Fibroblast of skin of right biceps (primary cell): ENCODE data around the gene RELL2.

Source experiments
- DNase-seq: peaks from one replicate; pipeline ENCODE4 v3.0.0-alpha.2; 2013

Gene RELL2

DNA sequence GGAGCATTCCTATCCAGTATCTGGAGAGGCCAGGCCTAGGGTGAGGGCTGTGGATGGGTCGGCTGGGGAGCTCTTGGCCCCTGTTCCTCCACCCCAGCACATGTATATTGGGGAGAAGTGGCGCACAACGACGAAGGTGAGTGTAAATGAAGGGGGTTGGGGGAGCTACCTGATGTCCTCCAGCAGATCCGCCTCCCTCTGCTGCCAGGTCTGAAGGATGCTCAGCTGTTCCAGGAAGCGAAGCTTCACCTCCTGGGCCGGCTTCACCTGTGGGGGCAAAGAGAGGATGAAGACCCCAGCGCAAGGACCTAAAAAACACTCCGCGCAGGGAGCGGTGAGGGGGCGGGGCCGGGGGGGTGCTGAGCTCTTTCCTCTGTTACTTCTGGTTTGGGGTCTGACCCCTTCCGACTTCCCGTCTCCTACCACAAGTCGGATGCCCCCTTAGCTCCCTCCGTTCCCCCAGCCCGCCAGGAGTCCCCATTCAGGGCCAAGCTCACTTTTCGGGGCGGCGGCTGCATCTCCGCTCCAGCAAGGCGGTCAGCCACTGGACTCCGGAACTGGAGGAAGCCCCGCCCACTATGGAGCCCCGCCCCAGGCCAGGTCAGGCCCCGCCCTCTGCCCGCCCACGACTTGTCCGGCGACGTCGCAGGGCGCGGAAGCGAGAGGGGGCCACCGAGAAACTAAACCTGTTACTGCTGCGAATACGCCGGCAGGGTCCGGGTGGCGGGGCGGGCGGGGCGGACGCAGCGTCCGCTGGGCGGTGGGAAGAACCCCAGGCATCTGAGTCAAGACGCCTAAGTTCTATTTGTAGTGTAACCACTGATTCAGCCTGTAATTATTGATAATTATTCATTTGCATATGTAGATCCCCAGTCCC is 14.3 kb downstream of the RELL2 start, which contains the start of gene FCHSD1:
Gene FCHSD1 (minus strand): TSS at position 568 of the 877 bp plus-strand sequence. CDS start 50 bp downstream, at position 518.
- DNase-seq, result peak; percentile 72

DNA sequence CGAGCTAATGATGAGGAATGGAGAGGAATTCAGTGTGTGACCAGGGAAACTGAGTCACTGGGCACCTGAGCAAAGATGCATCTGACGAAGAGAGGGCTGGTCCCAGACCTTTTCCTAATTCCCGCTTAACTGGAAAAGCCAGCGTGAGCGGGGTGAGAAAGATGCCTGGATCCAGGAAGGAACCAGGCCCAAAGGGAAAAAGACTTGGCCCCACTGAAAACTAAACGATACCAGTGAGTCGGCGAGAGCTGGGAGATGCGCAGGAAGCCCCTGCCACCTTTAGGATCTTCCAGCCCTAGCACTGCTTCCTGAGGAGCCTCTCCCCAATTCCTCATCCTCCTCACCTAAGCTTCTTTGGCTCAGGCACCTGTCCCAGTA is 14.9 kb downstream of the RELL2 start:
- no peak for DNase-seq

DNA sequence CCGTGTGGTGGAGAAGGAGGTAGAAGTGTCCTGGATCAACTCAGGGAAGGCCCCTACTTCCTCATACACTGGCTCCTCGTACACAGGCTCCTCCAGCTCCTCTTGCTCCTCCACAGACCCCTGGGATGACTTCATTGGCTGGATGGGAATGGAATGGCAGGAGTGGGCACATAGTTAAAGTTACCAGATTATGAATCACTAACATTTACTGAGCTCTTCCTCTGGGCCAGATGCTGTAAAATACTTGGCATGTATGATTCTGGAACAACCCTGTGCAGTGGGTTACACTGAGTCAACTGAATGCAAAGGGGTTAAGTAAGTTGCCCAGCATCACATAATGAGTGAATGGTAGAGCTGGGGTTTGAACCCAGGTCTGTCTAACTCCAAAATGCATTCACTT is 17.5 kb downstream of the RELL2 start:
- DNase-seq, result peak; percentile 91

DNA sequence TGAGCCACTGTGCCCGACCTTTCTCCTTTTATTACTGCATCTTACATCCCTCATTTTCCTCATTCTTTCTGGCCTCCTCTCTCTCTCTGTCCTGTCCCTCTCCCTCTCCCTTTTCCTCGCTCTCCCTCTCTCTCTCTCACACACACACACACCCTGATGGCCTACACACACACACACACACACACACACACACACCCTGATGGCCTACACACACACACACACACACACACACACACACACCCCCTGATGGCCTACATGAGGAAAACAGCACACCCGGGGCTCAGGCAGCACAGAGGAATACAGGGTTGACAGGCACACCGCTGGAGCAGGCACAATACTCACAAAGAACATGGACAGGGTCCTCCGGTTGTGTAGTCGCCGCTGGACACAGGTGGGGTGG is 18.2 kb downstream of the RELL2 start:
- no peak for DNase-seq

DNA sequence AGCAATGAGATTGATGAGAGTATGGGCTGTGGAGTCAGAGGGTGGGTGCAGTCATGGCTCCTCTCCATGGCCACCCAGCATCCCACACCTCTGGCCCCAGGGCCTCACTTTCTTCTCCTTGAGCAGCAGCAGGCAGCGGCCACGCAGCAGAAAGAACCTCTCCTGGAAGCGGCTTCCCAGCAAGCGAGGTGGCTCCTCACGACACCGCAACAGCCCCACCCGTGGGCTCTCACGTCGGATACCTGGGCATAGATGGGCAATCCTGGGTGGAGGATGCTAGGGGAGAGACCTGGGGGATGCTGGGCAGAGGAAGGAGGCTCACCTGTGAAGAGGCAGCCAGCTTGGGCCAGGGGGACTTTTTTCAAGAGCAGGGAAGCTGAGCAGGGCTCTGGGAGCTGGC is 19.6 kb downstream of the RELL2 start:
- DNase-seq, result no peak

DNA sequence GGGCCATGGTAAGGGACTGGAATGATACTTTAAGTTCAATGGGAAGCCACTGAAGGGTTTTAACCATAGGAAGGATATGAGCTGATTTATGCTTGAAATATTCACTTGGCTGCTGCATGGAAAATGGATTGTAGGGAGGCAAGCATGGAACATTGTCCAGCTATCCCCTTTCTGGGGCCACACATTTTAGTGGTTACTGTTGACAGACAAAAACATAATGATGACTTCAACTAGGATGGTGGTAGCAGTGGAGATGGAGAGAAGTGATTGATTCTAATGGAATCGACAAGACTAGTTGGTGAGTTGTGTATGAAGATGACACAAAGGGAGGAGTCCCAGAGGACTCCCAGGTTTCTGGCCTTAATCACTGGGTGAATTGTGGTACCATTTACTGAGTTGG is 20.6 kb downstream of the RELL2 start:
- peak; percentile 58 for DNase-seq

DNA sequence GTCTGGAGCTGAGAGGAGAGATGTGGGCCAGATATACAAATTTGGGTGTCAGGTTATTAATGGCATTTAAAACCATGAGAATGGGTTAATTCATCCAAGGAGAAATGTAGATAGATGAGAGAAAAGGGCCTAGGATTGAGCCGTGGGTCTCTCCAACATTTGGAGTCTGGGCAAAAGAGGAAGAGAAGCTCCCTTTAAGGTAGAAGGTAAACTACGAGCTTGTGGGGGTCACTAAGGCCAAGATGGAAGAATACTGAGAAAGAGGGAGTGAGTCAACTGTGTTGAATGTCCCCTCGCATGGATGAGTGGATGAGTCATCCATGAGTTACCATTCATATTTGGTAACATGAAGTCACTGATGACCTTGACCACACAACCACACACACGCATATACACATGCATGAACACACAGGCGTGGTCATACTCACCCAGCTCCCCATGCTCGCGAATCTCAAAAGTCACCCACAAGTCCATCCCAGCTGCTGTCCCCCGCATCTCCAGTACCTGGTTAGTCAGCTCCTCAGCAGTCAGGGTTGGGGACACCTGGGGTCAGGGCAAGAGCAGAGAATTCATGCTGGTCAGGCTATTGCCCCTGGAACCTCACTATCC is 21.2 kb downstream of the RELL2 start:
- DNase-seq, result peak; percentile 95

DNA sequence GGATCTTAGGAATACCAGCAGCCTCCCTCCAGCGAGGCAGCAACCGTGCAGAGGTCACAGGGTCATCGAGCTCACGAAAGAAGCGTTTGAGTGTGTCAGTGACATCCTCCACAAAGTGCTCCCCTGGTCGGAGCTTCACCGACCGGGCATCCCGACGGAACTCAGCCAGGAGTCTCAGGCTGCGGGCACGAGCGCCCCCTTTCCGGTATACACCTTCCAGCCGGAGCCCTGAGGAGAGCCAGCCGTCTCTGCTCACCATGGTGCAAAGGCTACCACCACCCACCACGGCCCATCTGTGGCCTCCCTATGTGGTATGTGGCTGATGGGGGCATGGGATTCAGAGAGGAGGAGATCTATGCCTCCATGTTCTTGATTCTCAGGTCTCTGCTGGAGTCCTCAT is 25.2 kb downstream of the RELL2 start:
- no peak for DNase-seq

DNA sequence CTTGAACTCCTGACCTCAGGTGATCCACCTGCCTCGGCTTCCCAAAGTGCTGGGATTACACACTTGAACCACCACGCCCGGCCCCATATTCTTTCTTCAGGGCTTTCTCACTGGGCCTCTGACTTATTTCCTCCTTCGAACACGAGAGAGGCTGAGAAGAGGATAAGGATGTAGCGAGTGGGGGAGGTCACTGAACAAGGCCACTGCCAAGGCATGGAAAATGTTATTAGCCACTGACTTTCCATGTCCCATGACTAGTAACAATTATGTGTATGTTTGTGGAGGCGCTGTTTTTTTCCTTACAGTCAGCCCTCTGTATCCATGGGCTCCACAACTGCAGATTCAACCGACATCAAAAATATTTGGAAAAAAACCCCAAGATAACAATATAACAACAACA is 26.7 kb downstream of the RELL2 start:
- DNase-seq, result no peak

DNA sequence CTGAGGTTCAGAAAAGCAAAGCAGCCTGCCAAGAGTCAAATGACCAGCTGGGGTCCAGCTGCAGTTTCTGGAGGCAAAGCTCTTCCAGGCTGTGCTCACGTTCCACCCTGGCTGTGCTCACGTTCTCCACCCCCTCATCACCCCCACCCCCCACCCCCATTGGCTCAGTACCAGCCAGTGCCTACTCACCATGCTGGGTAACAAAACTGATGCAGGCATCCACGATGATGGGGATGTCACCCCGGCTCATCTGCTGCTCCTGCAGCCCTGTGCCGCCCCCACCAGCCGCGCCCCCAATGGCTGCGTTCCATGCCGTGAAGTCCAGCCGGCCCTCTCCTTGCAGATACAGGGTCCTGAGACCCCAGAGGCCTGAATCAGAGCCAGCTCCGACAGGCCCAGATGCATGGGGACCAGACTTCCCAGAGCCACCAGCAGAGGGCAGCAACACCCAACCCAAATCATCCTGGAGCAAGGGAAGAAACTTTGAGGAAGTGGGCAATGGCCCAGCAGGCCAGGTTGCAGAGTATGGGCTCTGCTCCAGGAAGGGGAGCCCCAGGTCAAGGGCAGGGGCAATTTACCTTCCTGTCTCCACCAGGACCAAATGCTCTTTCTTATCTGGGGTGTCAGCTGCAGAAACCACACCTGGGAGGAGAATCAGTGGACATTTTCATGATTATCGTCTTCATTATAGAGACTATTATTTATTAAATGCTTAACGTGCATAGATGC is 28.1 kb downstream of the RELL2 start:
- DNase-seq, result peak; percentile 57

DNA sequence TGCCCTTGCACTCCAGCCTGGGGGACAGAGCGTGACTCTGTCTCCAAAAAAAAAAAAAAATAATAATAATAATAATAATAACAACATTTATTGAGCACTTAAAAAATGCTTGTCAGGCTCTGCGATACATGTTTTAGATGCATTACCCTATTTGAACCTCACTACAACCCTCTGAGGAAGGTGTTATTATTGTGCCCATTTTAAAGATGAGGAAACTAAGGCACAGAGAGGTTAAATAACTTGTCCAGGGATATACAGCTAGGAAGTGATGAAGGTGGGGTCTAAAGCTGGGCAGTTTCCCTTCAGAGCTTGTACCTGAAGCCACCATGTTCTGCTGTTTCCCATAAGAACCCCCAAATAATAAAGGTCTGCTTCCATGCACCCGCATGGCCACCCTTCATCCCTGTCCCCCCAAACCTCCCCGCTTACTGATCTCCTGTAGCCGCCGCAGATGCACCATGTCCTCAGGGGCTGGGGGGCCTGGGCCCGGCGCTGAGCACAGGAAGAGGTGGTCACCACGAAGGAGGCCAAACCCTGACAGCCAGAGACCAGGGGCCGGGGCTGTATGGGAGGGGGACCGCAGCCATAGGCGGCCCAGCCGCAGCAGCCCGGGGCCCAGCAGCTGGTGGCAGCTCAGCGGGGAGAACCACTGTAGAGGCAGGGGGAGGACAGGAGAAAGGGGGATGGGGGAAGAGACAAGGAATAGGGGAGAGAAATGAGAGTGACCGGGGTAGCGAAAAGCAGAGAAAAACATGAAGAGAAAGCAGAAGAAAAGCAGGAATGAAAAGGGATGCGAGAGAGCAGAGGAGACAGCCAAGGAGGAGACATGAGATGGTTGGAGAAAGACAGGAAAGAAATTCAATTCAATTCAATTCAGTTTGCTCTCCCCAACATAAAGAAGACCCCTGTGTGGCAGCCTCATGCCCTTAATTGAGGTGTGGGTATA is 29.5 kb downstream of the RELL2 start:
- DNase-seq, result no peak

DNA sequence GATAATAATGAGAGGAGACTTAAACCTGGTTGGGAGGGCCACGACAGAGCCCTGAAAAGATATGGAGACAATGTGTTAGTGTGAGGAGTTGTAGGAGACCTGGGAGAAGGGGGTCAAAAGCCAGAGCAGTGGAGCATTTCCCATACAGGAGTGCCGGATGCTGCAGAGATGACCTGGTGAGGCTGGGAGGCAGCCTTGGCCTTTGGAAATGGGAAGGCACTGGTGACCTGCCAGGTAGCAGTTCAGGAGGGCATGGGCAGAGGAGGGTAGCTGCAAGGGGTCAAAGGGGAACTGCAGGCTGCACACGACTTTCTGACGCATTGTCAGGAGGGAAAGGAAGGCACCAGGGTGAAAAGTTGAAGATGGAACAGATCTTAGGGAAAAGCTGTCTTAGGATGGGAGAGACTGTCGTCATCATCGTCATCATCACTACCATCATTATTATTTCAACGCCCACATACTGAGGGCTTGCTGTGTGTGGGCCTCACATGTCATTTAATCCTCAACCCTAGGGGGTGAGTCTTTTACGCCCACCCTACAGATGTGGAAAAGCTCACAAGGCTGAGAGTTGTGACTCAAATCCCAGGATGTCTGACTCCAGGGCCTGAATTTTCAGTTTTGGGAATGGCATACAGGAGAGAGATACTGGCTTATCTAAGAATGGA is 31.9 kb downstream of the RELL2 start:
- peak; percentile 44 for DNase-seq

DNA sequence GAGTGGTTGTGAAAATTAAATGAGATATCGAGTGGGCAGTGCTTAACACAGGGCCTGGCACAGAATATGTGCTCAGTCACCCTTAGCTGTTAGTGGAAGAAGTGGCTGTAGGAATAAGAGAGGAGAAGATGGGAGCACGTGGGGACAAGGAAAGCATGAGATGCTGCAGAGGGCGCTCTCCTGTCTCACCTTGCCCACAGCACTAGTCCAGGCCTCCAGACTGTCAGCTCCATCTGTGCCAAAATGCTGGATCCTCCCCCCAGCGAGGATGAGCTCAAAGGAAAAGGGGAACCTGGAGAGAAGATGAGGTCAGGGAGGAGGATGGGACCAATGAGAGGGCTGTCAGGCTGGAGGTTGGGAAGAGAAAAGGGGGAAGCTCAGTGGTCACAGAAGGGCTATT is 32.7 kb downstream of the RELL2 start:
- DNase-seq, result no peak

DNA sequence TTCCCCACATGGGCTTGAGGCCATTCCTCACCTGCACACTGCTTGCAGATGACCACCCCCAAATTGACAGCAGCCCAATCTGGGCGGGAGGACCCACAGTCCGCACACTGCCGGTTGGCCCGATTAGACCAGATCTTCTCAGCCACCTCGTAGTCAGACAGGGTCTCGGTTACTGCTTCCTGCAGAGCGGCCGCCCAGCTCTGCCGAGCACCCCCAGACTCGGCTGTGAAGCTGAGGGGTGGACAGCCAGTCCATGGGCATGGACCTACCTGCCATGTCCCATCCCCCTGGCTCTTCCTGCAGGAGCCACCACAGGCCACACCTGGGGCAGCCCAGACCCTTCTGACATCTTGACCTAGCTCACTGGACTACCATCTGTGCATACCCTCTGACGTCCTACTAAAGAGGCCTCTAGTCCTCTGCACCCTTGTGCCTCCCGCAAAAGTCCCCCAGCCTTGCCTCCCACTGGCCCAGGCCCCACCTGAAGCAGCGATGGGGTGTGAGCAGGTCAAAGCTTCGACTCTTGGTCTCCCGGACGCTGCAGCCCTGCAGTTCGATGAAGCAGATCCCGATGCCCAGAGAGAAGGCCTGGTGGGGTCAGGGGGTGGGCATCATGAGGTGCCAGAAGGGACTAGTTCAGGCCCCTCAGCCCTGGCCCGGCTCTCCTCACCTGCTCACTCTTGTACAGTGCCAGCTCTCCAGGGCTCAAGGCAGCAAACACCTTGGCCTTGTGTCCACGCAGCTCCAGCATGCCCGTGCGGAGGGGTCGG is 35.5 kb downstream of the RELL2 start:
- no peak for DNase-seq

DNA sequence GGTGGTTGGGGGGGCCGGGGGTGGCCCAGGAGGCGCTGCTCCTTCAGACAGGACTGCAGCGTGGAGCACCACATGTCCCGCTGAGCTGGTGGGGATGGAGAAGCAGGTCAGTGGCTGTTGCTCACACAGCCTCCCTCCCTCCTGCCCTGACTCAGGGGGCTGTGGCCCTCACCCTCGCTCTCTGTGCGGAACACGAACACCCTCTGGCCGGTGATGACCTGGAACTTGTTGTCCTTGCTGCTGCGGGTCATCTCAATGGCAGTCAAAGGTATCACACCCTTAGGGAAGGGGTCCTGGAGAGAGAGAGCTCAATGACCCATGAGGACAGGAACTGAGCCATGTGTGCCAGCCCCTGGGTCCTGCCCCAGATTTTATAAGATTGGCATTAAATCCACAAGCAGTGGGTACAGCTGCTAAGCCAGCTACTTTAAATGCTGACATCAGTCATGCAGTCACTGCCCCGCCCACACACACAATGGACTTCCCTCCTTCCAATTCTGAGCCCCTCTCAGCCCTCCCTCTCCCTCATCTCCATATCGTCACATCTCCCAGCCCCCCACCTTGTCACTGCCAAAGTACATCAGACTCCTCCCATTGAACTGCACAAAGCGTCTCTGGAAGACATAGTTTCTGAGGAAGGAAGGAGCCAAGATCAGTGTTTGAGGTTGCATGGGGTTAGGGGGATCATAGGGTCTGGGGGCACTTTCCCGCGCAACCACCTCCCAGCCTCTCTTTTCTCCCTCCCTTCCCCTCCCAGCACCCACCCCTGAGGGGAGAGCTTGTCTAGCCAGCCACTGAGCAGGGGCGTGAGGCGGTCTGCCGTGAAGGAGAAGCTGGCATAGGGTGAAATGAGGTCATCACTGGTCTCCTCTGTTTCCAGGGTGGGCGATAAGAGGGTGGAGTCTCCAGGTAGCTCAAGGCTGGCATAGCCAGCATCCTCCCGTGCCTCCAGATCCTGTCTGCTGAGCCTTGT is 36.3 kb downstream of the RELL2 start:
- no peak for DNase-seq

DNA sequence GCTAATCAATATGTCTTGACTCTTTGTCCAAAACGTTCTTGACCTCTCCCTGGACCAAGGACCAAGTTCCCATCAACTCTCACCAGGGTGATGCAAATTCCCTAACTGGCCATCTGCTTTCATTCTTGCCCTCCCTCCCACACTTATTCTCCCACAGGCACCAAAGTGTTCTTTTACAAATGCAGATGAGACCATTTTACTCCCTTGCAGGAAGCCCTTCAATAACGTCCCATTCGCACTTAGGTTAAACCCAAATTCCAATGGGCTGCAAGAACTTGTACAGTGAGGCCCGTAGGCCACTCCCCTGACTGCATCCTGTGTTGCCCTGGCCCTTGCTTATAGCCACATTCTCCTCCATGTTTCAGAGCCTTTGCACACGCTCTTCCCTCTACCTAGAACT is 38.0 kb downstream of the RELL2 start:
- no peak for DNase-seq

DNA sequence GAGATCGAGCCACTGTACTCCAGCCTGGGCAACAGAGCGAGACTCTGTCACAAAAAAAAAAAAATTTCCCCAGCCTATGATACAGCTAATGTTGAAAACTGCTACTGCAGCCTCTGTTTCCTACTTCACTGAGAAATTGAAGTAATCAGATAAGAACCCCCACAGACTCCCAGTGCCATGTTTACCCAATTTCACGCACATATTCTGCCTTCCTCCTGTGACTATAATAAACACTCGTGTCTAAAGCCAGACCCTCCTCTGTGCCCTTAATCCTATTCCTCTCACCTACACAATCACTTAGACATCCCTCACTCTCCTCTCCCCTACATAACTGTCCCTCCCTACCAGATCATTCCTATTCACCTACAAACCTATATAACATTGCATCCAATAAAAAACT is 38.9 kb downstream of the RELL2 start:
- no peak for DNase-seq

DNA sequence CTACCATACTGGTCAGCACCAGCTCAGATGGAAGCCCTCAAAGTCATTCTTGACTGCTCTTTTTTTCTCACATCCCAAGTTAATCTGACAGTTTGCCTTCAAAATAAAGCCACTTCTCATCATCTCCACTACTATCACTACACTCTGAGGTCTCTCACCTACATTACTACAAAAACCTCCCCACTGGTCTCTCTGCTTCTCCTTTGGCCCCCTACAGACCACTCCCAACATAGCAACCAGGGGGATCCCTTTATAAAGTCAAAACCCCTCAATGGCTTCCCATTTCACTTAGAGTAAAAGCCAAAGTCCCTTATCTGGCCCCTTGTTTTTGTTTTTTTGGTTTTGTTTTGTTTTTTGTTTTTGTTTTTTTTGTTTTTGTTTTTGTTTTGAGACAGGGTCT is 40.6 kb downstream of the RELL2 start:
- DNase-seq, result no peak

DNA sequence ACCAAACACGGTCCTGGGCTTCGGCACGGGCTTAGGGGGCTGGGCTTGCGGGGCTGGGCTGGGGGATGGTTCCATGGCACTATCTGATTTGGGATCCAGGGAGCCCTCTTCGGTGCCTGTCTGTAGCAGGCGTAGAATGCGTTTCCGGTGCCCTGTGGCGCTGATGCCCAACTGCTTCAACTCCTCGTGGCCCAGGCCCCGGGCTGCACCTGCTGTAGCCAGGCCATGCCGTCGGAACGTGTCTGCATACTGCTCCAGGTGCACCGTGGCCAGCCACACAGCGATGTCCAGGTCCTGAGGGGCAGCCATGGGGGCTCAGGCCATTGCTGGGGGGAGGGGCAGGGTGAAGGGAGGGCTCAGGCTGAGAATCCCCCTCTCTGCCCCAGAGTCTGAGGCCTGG is 43.4 kb downstream of the RELL2 start:
- no peak for DNase-seq

DNA sequence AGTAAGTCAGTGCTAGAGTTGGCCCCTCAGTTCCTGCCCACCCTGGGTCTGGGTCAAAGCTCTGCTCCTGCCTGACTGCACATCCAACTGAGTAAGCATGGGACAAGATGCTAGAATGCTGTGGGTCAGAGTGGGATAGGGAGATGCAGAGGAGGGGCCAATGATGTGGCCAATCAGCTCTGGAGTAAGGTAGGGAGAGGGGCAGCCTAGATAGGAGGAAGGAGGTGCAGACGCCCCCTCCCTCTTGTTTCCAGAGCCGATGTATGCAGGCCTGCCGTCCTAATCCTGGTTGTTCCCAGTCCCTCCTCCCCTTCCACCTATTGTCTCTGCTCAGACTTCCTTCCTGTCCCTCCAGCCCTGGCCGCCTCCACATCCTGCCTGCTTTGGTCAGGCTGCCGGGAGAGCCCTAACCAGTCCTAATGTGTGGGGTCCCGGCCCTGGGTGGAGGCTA is 44.0 kb downstream of the RELL2 start:
- DNase-seq, result peak; percentile 31
